ENCODE data around the gene C2orf76. TPM values are rescaled to one million over a fixed set of nuclear protein-coding genes. Genes with fewer than 3 reads are reported as not detected.
A peak's percentile ranks its signal among the peaks of the same experiment; 100 is the strongest.
"Not testable (repeated sequence)": the region's sequence is repeated elsewhere in the genome, so short reads cannot be mapped to it uniquely, and the experiment has no call there.

The C2orf76 gene
- total RNA-seq, 1 donor from 2014 or later = 3.0 TPM

DNA sequence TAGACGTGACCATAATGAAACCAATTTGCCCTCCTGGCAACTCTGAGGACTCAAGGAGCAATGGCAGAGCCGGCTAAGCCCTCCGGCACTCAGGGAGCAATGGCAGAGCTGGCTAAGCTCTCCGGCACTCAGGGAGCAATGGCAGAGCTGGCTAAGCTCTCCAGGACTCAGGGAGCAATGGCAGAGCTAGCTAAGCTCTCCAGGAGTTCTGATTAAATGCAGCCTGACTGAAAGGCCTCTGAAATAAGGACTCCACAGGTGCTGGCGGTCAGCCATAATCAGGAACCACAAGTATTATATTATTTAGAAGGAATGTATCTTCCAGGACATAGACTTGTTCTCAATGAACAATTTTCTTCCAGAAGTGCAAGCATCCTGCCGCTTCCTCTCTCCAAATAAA lies 65.2 kb downstream of the C2orf76 start:
- DNase-seq (ENCODE audit: low spot score) (no peak), ATAC-seq (no peak)

DNA sequence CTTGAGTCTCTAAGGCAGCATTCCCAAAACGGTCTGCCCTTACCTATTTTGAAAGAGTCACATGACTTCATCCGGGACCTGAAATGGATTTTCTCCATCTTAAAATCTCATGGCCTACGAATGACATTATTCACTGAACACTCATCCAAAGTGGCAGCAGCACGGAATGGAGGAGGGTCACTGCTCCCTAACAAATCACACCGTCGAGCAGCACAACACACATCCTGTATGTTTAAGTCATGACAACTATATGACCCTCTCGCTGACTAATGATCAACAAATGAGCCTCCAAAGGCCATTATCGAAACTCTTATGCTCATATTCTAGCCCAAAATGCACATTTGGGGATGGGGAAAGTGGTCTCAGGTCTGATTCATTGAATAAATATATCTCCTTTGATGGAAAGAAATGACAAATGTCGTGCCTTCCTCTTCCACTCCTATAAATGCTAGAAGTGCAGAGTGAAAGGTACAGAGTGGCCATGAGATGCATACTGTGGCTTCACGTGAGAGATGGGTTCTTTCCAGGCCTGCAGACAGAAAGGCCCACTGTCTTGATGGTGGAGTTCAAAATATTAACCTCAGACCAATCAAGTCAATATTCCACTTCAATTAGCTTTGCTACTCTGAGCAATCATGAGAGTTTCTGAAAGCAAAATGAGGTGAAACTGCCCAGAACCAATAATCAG lies 70.8 kb downstream of the C2orf76 start:
- DNase-seq (ENCODE audit: low spot score) = no peak
- no peak for ATAC-seq

DNA sequence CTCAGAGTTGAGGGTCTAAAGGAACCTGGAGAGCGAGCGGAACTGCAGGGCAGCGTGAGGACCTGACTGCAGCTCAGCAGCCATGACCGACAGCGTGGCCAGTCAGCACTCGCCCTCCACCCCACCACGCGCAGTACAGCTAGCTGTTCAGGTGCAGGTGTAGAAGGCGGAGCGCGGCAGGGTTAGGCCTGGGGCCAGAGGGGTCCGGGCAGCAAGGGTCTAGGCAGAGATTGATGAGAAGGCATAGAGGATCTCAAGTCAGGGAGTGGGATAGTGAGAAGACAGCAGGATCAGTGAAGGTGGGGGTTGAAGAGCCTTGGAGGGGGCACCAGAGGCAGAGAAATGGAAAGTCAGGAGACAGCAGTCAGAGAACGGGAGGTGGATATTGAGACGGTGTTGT lies 72.0 kb downstream of the C2orf76 start:
- DNase-seq (ENCODE audit: low spot score) (no peak), ATAC-seq (no peak)

DNA sequence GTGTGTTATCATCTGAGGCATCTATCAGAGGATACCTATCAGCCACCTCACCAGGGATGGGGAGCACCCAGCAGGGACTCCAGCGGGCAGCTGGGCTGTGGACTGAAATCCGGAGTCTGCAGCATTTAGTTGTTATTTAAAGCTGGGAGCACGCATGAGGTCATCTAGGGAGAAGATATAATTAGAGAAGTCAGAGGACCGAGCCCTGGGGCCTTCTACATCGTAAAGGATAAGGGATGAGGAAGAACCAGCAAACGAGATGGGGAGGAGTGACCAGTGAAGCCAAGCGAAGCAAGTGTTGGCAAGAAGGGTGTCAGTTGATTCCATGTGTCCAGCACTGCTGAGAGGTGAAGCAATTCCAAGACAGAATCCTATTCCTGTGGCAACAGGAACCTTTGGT lies 72.7 kb downstream of the C2orf76 start:
- no peak for DNase-seq (ENCODE audit: low spot score)
- ATAC-seq = no peak

DNA sequence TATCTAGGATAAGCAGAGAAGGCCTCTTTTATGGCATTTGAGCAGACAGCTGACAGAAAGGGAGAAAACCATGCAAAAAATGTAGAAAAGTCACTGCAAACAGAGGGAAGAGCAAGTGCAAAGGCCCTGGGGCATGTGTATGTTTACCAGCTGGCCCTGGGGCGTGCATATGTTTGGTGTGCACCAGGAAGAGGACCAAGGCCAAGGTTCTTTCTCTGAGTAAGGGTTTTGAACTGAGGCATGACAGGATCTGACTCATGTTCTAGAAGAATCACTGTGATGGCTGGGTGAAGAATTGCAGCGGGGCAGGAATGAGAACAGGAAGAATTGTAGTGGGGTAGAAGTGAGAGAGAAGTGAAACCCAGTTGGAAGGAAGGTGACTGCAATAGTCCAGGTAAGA lies 73.4 kb downstream of the C2orf76 start:
- DNase-seq (ENCODE audit: low spot score) (no peak), ATAC-seq (no peak)

DNA sequence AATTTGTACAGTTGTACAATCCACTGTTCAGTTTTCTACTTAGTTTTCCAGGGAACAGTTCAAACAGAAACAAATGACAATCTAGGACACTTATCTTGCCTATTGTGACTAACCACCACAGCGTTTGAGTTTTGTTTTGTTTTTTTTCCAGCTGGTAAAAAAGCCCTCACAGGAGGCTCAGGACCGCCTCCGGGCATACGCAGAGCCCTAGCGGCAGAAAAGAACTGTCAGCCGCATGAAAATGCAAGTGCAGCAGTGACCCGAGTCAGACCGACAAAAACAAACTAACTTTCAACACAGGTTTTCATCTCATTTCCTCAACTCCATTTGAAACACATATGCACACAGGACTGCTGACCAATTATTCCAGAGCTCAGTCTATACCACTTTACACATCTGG lies 74.4 kb downstream of the C2orf76 start:
- peak; percentile 80 for ATAC-seq

DNA sequence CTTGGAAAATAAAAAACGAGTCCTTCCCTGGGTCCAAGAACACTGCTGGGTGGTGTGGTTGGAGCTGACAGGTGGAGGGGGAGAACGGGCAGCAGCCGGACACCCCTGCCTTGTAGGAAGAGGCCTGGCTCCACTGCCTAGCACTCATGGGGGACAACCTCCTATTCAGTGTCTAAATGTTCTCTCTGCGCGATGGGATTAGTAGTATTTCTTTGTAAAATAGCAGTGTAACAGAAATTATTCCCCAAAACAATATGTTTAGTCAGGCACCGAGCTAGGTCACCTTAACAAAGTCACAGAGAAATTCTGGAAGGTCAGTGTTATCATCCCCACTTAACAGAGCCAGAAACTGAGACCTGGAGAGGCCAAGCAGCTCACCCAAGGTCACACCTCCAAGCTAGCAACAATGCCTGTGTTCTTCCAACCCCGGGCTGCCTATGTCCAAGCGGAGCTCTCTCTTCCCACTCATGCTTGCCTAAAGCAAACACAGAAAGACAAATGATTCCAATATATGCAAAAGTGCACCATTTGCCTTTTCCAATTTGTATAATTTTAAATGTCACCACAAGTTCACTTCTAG lies 75.0 kb downstream of the C2orf76 start:
- DNase-seq (ENCODE audit: low spot score) = no peak
- peak; percentile 60 for ATAC-seq

More for the DNA sequence above, 74.4 kb downstream of the C2orf76 start:
- DNase-seq (ENCODE audit: low spot score) = no peak

DNA sequence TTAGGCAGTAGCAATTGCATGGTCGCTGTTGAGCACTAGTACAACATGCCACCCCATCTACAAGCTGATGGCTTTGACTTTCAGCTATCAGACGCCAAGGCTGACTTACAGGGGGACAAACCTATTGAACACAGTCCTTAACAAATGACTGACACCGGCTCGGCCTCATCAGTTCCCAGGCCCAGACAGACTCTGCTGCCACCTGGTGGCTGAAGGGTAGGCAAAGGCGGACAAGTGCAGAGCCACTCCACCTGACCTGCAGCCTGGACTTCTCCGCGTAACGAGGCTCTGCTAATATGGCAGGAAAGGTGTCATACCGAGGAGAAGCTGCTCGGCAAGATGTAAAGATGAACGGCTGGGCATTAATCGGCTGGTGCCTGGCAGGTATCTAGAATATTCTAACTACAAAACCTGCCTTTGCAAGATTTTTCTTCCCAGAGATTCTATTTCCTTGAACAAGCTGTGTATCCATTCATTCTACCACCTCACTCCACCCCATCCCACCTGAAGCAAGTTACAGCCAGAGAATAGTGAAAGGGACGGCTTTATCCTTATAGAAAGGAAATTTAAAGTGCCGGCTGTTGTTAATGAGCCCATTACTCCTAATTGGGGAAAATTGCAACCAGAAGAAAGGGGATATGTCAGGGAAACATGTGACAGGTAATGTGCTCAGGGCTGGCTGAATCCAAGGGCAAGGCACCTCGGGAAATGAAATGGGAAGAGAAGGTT lies 75.6 kb downstream of the C2orf76 start:
- ATAC-seq (peak; percentile 96), DNase-seq (ENCODE audit: low spot score) (peak; percentile 75)

DNA sequence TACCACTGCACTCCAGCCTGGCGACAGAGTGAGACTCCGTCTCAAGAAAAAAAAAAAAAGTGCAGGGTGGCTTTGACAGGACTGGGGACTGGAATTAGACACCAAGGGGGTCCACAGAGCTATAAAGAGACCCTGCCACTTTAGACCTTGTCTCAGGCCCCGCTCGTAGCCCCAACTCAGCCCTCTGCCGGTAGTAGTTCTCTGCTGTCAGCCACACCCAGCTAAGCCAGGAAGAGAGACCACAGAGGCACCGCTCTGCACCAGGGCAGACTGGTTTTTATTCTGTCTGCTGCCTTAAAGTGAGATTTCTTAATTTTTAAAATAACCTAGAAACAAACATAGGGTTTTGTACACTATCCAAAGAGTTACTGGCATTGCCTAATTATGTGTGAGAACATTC lies 77.0 kb downstream of the C2orf76 start:
- DNase-seq (ENCODE audit: low spot score) (no peak), ATAC-seq (no peak)

DNA sequence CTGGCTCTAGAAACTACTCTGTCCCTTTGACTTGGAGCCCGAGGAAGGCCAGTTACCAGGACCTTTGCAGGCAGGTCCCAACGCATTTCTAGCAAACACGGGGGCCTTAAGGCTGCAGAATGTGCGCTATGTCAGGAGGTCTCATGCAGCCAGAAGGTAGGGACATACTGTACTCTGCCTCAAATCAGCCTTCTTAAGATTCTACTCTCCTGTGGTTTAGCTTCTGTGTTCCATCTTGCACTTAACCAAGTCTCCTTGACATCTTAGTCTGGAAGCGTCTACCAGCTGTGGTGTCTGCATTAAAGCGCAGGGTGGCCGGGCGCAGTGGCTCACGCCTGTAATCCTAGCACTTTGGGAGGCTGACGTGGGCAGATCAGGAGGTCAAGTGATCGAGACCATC lies 77.5 kb downstream of the C2orf76 start:
- no peak for DNase-seq (ENCODE audit: low spot score)
- ATAC-seq = no peak

DNA sequence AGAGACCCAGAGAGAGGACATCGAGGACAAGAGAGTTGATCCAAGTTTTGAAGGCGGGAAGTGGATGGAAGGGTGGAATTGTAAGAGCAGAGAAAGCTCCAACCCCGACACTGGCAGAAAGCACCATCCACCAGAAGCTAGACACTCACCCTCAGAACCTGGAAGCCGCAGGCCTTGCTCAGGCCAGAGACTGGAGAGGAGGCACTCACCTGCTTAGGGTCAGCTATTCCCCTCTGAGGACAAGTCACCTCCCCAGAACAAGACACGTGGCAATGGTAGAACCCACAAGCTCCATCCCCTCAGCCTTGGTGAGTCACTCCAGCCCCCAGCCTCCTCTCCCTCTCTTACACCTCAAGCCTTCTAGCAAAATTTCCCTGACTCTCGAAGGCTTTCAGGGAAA lies 78.1 kb downstream of the C2orf76 start:
- DNase-seq (ENCODE audit: low spot score) = no peak

DNA sequence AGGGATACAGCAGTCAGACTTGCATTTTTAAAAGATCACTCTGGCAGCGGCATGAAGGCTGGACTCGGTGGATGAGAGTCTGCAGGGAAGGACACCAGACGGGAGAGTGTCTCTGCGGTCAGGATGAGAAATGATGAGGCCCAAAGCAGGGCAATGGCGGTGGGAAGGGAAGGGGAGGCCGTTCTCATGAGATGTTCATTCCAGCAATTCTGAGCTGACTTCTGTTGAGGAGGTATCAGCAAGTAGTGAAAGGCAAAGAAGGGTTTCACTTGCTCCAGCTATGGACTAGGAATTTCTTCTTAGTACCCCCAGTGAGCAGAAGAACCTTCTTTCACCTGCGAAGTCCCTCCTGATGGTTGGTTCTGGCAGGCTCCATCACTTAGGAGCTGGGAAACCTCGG lies 80.0 kb downstream of the C2orf76 start:
- DNase-seq (ENCODE audit: low spot score) (no peak), ATAC-seq (no peak)

More for the DNA sequence above, 78.1 kb downstream of the C2orf76 start:
- ATAC-seq = no peak

DNA sequence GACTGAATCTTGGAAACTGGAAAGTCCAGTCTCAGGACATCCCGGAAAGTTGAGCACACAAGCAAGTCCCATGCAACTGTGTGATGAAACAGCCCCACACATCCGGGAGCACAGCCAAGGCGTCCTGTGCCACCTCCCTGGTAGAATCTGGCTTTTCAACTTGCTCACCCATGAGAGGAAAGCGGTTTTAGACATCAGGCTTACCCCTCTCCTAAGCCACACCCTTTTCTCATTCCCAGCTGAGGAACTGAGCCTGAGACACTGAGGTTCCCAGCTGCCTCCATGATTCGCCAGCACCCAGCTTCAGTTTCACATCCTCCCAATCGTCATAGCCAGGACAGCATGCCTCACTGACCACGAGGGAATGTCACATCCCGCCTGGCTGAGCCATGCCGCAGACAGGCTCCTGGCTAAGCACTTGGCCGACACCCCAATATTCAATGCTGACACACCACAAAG lies 82.7 kb downstream of the C2orf76 start:
- peak; percentile 79 for DNase-seq (ENCODE audit: low spot score)
- ATAC-seq = peak; percentile 94

DNA sequence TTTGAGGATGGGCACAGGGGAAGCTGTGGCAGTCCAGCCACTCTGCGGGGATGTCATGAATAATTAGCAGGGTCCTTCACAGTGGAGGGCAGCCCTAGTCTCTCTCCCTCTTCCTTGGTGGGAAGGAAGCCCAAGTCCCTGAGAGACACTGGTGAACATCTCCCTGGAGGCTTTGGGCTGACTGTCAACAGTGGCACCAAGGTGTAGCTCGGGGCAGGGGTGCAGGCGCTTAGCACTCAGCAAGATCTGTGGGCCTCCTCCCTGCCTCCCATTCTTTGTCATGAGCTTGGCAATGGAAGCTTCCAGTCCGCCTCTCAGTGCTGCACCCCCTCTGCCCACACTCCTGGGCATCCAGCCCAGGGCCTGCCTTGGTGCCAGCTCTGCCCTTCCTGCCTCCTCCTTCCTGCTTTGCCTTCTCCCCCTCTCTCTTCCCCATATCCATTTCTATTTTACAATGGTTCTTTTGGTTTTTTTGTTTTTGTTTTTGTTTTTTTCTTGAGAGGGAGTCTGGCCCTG lies 83.6 kb downstream of the C2orf76 start:
- DNase-seq (ENCODE audit: low spot score) (no peak), ATAC-seq (peak; percentile 54)

DNA sequence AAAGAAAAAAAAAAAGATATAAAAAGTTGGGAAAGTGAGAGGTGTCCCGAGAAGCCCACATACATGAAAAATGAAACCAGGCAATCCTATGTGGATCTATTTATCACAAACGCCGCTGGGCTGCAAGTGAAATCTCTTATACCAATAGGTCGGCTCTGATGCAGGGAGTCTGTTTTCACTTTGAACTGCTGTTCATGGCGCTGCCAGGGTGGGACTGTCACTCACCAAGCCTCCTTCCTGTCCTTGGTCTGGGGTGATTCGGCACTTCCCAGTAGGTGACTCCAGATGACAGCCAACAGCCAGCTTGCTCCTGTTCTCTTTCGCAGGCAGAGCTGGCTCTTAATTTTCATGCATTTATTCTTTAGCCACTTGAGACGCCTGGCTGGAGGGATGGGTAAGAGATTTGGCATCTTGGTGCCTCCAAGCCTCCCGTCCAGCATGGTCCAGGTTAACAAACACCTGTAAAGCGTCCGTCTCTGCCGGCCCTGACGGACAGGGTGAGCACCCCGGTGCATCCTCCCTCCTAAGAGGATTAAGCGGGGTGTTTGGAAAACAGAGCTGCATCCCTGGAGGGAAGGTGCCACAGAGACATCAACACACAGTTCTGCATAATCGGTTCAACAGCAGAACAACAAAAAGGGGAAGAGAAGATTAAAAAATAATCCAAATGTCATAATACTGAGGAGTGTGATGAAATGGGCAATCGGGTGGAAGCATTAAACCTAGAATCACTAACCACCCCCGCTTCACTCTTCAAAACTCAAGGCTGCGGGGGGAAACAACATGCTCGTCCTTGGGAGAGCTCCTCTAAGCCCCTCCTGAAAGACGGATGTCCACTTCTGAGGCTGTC lies 84.3 kb downstream of the C2orf76 start:
- ATAC-seq = no peak

DNA sequence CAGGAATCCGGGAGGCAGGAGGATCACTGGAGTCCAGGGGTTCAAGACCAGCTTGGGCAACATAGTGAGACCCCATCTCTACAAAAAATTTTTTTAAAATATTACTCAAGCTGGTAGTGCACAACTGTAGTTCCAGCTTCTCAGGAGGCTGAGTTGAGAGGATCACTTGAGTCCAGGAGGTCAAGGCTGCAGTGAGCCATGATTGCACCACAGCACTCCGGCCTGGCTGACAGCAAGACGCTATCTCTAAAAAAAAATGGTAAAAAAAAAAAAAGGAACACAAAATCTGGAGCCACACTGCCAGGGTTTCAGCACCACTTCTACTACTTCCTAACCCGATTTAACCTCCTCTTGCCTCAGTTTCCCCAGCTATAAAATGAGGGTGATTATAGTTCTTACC lies 86.0 kb downstream of the C2orf76 start:
- DNase-seq (ENCODE audit: low spot score) (no peak), ATAC-seq (no peak)

More for the DNA sequence above, 84.3 kb downstream of the C2orf76 start:
- DNase-seq (ENCODE audit: low spot score) = no peak

DNA sequence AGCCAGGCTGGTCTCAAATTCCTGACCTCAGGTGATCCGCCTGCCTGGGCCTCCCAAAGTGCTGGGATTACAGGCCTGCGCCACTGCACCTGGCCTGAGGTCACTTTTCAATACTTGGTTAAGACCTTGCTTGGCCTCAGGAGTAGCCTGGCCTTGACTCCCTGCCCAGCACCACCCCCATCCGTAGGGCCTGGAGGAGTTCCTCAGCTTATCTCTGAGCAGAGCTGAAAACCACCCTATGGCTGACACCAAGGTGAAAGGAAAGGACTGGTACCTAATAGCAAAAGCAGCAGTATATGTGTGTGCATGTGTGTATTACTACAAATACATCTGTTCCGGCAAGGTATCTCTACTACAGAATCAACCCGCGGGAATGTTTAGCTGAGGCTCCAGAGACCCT lies 87.0 kb downstream of the C2orf76 start:
- DNase-seq (ENCODE audit: low spot score) = no peak
- no peak for ATAC-seq

DNA sequence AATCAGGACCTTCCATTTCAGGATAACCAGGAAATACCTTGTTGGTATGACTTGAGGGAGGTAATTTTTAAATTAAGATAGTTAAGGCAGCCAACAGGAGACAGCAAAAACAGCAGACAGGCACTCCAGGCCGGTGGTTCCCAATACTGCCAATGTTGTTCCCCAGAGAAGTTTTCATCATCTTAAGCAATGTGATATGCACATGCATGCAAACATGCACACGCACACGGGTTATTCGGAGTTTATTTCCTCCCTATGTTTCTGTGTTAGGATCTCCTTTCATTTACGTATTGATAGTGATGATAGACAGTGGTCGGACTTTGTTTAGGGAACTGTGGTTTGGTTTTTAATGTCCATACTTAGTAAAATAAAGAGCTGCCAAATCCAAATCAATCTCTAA lies 87.7 kb downstream of the C2orf76 start:
- ATAC-seq (no peak), DNase-seq (ENCODE audit: low spot score) (no peak)

DNA sequence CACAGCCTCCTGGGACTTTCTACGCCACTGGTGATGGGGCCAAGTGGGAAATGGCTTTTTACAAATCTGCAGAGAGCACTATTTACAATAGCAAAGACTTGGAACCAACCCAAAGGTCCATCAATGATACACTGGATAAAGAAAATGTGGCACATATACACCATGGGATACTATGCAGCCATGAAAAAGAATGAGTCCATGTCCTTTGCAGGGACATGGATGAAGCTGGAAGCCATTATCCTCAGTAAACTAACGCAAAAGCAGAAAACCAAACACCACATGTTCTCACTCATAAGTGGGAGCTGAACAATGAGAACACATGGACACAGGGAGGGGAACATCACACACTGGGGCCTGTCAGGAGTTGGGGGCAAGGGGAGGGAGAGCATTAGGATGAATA lies 88.2 kb downstream of the C2orf76 start:
- DNase-seq (ENCODE audit: low spot score); ATAC-seq: not testable (repeated sequence)

DNA sequence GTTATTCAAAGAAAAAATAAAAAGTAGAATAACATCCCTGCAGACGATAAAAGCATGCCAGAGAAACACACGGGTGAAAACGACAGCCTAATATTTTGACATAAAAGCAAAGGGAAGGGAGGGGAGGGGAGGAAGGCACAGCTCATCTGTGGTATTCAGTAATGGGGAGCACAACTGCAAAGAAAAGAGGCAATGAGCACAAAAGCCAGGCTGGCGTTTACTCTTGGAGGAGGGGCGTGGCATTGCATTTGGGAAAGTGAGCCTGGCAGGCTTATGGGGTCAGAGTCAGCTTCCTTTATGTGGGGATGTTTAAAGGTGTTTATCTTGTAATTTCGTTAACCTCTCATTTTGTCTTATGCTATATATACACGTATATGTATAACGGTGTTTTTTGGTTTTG lies 89.8 kb downstream of the C2orf76 start:
- ATAC-seq = no peak

DNA sequence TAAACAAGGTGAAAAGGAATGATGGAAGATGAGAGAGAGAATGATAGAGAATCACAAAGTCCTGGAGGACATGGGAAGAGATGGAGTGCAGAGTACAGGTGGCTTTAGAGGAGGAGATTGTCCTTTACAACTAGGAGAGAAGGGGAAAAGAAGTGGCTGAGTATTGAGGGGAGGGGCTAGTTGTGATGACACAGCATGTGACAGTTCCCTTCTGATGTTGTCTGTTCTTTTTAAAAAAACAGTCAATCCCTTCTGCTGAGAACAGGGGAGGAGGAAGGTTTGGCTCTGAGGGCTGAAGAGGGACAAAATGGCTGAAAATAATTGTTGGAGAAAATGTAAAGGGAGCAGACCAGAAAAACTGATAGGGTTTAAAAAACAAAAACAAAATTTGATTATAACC lies 99.0 kb downstream of the C2orf76 start:
- ATAC-seq = no peak
- DNase-seq (ENCODE audit: low spot score) = no peak

More for the DNA sequence above, 89.8 kb downstream of the C2orf76 start:
- no peak for DNase-seq (ENCODE audit: low spot score)
